Measurements from ENCODE around the gene TRPV2. TPM values are rescaled to one million over a fixed set of nuclear protein-coding genes. Genes with fewer than 3 reads are reported as not detected.

The TRPV2 gene
- total RNA-seq, 2 experiments from 2014 or later = 4.9 to 10.5 TPM

GRCh38 chr17:16442141-16442540, 26.8 kb downstream of the TRPV2 start:
- Histone ChIP-seq H3K4me1 (ENCODE audit: insufficient read depth, low read length, poor library complexity, severe bottlenecking) (peaks cover 33% of the 10 kb centered on the region), H3K9me3 (ENCODE audit: low read length) (no peaks in the 10 kb centered on the region), H3K4me3 (ENCODE audit: low read depth, low read length, poor library complexity, severe bottlenecking) (peak overlapping the region; percentile 98), H3K27ac (ENCODE audit: low read depth, low read length, poor library complexity, severe bottlenecking) (peak overlapping the region; percentile 87), H3K36me3 (ENCODE audit: insufficient read depth, low read length) (peaks cover 81% of the 10 kb centered on the region), H3K4me2 (ENCODE audit: low read length) (peak overlapping the region; percentile 91), H4K20me1 (ENCODE audit: insufficient read depth, low read length) (peaks cover 22% of the 10 kb centered on the region; the same call in 1 of the 2 replicates), H3K9me2 (ENCODE audit: insufficient read depth, low read length) (no peaks in the 10 kb centered on the region), H2AFZ (ENCODE audit: low read length) (no peak overlapping the region), H3K79me2 (ENCODE audit: insufficient read depth, low read depth, low read length) (peaks cover 45% of the 10 kb centered on the region)
- no peak for DNase-seq (ENCODE audit: low spot score)
- CTCF ChIA-PET (ENCODE audit: unreplicated experiment) = interaction anchor here (1.0 to 1.4 kb wide), 2 partner anchors 11 to 94 kb away, joined by 3 to 6 read pairs; no protein-coding TSS in a partner anchor
- BruUV-seq (replicated peaks) = no TSS peak
- POLR2A ChIA-PET = interaction anchor here (0.6 to 1.4 kb wide), 3 partner anchors 13 to 1740 kb away, joined by 3 to 5 read pairs (median 4); no protein-coding TSS in a partner anchor
- intact Hi-C loops (cut with micrococcal nuclease; ENCODE audit: unreplicated experiment) = no loop called here
- TF ChIP-seq CTCF (conservative IDR thresholded peaks at IDR 0.05; ENCODE audit: low read length) (no peak), EZH2phosphoT487 (IDR thresholded peaks at IDR 0.05; ENCODE audit: borderline replicate concordance, low read depth, low read length) (no peak)

GRCh38 chr17:16442594-16443510, 27.5 kb downstream of the TRPV2 start:
- H3K4me2 ChIP-seq (ENCODE audit: low read length) = peak overlapping the region; percentile 91
- intact Hi-C loops (cut with micrococcal nuclease; ENCODE audit: unreplicated experiment) = no loop called here
- peaks cover 87% of the 10 kb centered on the region for H3K36me3 ChIP-seq (ENCODE audit: insufficient read depth, low read length)
- ChIA-PET CTCF (ENCODE audit: unreplicated experiment) (interaction anchor here (1.0 kb wide), 1 partner anchor 93 kb away, joined by 3 read pairs; no protein-coding TSS in a partner anchor), POLR2A (no interaction called here)
- TF ChIP-seq CTCF (conservative IDR thresholded peaks at IDR 0.05; ENCODE audit: low read length) (no peak), EZH2phosphoT487 (IDR thresholded peaks at IDR 0.05; ENCODE audit: borderline replicate concordance, low read depth, low read length) (no peak)
- no peak overlapping the region for H2AFZ ChIP-seq (ENCODE audit: low read length)
- no TSS peak for BruUV-seq (replicated peaks)
- H3K4me3 ChIP-seq (ENCODE audit: low read depth, low read length, poor library complexity, severe bottlenecking) = peak overlapping the region; percentile 98
- H4K20me1 ChIP-seq (ENCODE audit: insufficient read depth, low read length) = peaks cover 22% of the 10 kb centered on the region; the same call in 1 of the 2 replicates
- H3K4me1 ChIP-seq (ENCODE audit: insufficient read depth, low read length, poor library complexity, severe bottlenecking) = peaks cover 31% of the 10 kb centered on the region
- H3K9me2 ChIP-seq (ENCODE audit: insufficient read depth, low read length) = no peaks in the 10 kb centered on the region
- no peaks in the 10 kb centered on the region for H3K9me3 ChIP-seq (ENCODE audit: low read length)
- H3K27ac ChIP-seq (ENCODE audit: low read depth, low read length, poor library complexity, severe bottlenecking) = peak overlapping the region; percentile 87
- H3K79me2 ChIP-seq (ENCODE audit: insufficient read depth, low read depth, low read length) = peaks cover 45% of the 10 kb centered on the region
- DNase-seq (ENCODE audit: low spot score) = no peak

Measured in OCI-LY7 (cell line).